Esophagus squamous epithelium (tissue), 4 donors: ENCODE data around the gene UBE3C.
A peak's percentile ranks its signal among the peaks of the same experiment; 100 is the strongest.

Experiments
- CTCF ChIP-seq, 6 experiments: fragments of 450-650 bp in 4 of 6; fragments of 200-600 bp in 2 of 6; sonication (generic) in 2 of 6; IDR thresholded peaks; one replicate each; pipeline ENCODE4 v1.5.1; 2016 to 2019; ENCODE audit warnings: antibody characterized with exemption in 6 of 6, mild to moderate bottlenecking in 4 of 6, moderate library complexity in 4 of 6
- POLR2A ChIP-seq, 4 donors: fragments of 450-650 bp; IDR thresholded peaks; one replicate each; pipeline ENCODE4 v1.6.1; 2017; ENCODE audit warnings: antibody characterized with exemption in 4 of 4, mild to moderate bottlenecking in 4 of 4, moderate library complexity in 3 of 4

- TF ChIP-seq POLR2A (IDR thresholded peaks at IDR 0.05) (no peak), CTCF (IDR thresholded peaks at IDR 0.05) (peak in 2 of 6 experiments; percentile 22 to 41)
These were observed 90.2 kb downstream of the UBE3C start for GRCh38 chr7:157228864-157229422.
